GM23248 (cell line): Measurements from ENCODE around the gene IMMT.

Source experiments
- EZH2 ChIP-seq: fragments of 200-600 bp; sonication (generic); IDR thresholded peaks from 2 replicates; pipeline ENCODE4 v1.6.1; 2018; ENCODE audit warnings: antibody characterized with exemption, mild to moderate bottlenecking; ENCODE audit not compliant: insufficient read depth, poor library complexity, severe bottlenecking
- EZH2phosphoT487 ChIP-seq: fragments of 200-600 bp; sonication (generic); IDR thresholded peaks from 2 replicates; pipeline ENCODE4 v1.6.1; 2018; ENCODE audit warnings: antibody characterized with exemption, moderate library complexity, mild to moderate bottlenecking, low read depth; ENCODE audit not compliant: insufficient read depth

DNA sequence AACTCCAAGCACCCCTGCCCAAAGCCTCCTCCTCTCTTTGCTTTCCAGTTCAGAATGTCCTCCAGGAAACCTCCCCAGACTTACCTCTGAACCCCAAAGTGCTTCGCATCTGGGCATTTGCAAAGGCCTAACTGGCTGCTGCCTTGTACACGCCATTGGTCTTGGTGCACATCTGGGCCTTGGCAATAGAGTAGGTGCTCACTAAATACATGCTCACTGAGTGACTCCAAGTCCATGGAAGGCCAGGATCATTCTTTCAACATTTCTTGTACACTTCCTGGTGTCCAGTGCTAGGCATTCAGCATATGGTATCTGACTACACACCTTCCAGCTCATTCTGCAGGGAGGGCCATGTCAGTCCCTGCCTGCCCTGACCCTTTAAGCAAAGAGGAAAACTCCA lies 32.4 kb upstream of the IMMT start:
- TF ChIP-seq EZH2phosphoT487 (no peak), EZH2 (no peak)
